HG03342 (cell line): ENCODE measurements around the gene CEP78.
"Not testable (repeated sequence)": the region's sequence is repeated elsewhere in the genome, so short reads cannot be mapped to it uniquely, and the experiment has no call there.

Source experiments
- ATAC-seq: cut with Tn5 transposase; IDR thresholded peaks from one replicate; pipeline ENCODE4 v1.9.1; 2021; ENCODE audit warnings: mild to moderate bottlenecking, moderate library complexity; ENCODE audit not compliant: unreplicated experiment

CEP78 gene, protein sequence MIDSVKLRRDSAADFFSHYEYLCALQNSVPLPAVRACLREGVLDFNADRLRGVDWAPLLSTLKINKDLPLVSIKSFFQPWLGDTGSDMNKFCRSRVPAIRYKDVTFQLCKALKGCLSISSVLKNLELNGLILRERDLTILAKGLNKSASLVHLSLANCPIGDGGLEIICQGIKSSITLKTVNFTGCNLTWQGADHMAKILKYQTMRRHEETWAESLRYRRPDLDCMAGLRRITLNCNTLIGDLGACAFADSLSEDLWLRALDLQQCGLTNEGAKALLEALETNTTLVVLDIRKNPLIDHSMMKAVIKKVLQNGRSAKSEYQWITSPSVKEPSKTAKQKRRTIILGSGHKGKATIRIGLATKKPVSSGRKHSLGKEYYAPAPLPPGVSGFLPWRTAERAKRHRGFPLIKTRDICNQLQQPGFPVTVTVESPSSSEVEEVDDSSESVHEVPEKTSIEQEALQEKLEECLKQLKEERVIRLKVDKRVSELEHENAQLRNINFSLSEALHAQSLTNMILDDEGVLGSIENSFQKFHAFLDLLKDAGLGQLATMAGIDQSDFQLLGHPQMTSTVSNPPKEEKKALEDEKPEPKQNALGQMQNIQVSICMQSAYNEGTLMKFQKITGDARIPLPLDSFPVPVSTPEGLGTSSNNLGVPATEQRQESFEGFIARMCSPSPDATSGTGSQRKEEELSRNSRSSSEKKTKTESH

DNA sequence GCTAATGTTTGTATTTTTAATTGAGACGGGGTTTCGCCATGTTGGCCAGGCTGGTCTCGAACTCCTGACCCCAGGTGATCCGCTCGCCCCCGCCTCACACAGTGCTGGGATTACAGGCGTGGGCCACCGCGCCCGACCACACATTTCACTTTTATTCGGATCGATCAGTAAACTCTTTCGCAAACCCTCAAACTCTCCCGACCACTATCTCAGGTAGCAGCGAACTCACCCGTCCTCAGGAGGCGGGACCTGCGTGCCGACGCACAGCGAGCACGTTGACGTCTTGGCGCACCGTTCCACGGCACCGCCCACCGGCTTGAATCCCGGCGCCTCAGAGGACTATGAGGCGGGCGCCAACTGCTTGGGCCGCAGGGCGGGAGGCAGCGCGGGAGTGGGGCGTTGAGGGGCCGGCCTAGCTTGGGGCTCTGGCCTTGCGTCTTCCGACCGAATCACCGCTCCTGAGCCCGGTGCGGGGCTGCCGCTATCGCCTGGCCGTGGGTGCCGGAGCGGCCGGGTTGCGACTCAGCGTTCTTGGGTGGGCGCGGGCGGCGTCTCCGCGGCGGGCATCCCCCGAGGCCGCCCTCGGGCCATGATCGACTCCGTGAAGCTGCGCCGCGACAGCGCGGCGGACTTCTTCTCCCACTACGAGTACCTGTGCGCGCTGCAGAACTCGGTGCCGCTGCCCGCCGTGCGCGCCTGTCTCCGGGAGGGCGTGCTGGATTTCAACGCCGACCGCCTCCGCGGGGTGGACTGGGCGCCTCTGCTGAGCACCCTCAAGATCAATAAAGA is at the start of gene CEP78:
CEP78 (plus strand) TSS at position 314 of the 789 bp plus-strand sequence; CDS start at position 590, 276 bp downstream.
- peak; percentile 99 for ATAC-seq

DNA sequence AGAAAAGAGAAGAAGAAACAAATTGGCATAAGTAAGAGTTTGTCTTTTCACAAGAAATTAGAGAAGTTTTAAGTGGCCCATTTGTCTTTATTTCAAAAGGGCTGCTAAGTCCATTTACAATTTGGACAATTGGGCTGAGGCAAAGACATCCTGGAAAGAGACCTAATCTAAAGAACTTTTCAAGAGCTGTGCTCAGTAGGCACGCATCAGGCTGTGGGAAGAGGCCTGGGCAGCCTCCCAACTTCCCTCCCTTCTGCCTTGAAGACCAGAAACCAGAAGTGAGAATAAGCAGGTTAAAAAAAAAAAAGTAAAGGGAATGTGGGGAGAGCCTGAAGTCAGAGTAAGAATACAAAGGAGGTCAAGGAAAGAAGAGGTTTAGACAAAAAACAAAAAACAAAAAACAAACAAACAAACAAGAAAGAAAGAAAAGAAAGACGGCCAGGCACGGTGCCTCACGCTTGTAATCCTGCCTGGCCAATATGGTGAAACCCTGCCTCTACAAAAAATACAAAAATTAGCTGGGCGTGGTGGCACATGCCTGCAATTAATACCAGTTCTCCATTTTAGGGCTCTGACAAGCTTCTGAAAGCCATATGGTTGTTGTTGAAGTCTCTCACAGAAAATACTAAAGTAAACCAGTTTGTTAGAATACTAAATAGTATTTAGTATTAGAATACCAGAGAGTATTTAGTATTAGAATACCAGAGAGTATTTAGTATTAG is 48.0 kb upstream of the CEP78 start:
- ATAC-seq: no peak

DNA sequence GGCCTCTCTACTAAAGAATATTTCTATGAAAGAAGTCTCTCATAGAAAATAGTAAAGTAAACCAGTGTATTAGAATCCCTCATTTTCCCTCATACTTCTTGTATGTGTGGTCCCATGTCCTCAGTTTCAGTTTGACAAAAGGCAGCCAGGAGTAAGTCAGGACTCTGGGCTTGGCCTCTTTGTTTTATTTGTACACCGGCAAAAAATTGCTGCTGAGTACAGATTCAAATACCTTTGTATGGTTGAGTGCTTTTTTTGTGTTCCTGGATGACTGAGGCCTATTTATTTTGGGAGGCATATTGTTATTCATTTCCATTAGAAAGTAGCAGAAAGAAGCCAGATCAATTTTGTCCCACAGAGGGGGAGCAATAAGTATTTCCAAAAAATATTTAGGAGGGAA is 47.3 kb upstream of the CEP78 start:
- no peak for ATAC-seq

DNA sequence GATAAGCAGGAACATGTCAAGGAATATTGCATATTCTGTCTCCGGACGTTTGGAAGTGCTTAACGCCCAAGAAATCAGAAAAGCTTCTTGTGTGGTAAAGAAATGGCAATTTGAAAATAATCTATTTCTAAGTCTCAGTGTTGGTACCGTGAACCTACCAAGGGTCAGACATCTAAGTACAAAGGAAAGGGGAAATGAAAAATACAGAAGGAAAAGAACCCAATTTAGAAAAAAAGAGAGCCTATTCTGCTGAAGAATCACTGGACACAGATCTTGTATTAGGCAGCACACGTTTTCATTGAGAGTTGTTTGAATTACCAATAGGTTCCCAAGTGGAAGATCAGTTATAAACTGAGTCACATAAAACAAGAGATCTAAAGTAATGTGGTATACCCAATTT is 46.9 kb upstream of the CEP78 start:
- ATAC-seq: no peak

DNA sequence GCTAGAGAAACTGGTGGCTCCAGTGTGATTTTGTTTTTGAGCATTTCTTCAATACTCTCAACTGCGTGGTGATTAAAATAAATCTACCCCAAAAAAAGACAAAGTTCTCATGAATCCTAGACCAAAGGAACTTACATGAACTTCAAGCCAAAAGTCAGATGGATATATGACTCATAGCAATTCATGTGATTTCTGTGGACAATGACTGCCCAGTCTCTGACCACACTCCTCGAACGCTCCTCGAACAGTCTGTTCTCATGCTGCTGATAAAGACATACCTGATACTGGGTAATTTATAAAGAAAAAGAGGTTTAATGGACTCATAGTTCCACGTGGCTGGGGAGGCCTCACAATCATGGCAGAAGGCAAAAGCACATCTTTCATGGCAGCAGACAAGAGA is 46.4 kb upstream of the CEP78 start:
- ATAC-seq: no peak

DNA sequence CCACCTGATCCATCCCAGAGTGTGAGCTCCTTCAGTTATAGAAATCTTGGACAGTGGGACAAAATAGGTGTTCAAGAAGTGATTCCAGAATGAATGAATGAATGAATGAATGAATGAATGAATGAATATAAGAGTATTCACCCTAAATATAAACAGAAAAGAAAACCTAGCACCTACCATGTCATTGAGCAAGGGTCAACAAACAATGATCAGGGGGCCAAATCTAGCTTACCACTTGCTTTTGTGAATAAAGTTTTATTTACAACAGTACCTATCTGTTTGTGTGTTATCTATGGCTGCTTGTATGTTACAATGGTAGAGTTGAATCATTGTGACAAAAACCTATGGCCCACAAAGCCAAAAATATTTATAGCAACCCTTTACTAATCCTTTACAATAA is 43.9 kb upstream of the CEP78 start:
- ATAC-seq: no peak

DNA sequence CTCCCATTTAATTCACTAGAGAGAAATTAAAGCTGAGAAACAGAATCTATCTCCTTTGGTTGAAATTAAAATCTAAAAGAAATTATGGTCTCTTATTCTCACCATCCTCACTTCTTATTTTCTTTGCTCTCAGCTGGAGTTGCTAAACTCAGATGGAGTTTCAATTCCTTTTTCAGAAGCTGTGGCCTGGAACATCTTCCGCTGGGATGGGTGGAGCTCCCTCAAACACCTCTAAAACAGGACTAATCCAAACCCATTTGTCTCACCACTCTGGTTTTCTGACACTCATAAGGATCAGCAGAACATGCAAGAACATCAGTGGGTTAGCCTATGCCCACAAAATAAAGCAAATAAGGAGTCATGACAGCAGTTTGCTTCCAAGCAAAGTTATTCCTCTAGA is 39.6 kb upstream of the CEP78 start:
- peak; percentile 65 for ATAC-seq

DNA sequence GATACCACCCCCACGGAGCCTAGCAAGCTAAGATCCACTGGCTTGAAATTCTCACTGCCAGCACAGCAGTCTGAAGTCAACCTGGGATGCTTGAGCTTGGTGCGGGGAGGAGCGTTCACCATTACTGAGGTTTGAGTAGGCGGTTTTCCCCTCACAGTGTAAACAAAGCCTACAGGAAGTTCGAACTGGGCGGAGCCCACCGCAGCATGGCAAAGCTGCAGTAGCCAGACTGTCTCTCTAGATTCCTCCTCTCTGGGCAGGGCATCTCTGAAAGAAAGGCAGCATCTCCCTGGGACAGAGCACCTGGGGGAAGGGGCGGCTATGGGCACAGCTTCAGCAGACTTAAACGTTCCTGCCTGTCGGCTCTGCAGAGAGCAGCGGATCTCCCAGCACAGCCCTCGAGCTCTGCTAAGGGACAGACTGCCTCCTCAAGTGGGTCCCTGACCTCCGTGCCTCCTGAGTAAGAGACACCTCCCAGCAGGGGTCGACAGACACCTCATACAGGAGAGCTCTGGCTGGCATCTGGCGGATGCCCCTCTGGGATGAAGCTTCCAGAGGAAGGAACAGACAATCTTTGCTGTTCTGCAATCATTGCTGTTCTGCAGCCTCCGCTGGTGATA is 34.6 kb upstream of the CEP78 start:
- peak; percentile 53 for ATAC-seq

DNA sequence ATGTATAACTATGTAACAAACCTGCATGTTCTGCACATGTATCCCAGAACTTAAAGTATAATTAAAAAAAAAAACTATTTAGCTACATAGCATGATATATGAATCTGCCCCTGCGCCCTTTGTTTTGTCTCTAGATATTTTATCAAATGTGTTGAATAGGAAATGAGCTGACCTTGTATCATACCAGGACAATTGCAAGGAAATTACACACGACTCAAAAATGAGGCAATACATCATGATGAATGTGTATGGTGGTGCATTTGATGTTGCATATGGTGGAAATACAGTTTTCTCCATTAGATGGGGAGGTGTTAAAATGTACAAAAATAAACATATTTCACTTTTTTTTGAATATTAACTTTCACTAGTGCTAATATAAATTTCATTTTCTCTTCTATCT is 28.6 kb upstream of the CEP78 start:
- no peak for ATAC-seq

DNA sequence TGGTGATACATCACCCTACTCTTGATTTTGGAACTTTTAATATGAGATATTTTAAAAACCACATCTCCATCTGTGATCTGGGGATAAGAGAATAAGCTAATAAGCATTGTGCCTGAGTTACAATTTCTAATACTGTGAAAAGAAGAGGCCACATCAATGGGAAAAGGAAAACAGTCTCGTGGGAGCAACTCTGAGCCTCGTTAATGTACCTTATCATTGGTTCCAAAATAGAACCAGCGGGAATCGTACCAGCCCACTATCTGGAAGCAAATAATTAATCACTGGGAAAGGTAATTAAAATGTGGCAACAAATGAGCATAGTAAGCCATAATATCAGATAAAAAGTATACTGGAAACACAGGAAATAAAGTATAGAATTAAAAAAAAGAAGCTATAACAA is 28.0 kb upstream of the CEP78 start:
- no peak for ATAC-seq

DNA sequence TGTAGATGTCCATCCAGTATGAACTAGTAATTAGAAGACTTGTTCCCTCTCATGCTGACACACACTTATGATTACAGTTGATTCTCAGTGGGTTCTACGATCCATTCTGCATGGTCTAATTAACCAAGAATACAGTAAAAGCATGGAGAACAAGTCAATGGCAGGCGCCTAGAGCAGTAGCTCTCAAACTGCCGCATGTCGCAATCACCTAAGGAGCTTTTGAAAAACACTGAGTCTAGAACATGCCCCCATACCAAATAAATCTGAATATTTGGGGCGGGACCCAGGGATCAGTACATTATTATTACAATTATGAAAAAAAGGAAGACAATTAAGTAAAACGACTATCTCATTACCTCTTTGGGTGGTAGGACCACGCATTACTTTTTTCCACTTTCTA is 26.7 kb upstream of the CEP78 start:
- no peak for ATAC-seq

DNA sequence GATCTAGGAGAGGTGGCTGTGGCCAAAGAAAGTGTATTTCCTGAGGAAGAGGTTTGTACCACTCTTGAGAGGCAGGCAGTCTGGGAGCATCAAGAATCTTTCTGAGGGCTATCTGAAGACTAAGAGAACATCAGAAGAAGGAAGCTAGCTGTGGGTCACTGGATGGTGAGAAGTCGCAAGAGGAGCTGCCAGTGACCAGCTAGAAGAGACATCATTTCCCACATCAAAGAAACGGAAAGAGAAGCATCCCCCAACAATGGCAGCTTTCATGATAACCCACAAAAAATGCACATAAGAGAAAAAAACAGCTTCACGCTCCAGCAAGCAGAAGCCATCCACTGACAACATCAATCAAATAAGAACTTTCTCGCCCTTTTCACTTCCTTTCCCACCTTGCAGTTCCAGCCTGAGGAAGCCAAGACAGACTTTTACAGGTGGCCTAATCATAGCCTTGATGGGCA is 25.0 kb upstream of the CEP78 start:
- ATAC-seq: peak; percentile 78

DNA sequence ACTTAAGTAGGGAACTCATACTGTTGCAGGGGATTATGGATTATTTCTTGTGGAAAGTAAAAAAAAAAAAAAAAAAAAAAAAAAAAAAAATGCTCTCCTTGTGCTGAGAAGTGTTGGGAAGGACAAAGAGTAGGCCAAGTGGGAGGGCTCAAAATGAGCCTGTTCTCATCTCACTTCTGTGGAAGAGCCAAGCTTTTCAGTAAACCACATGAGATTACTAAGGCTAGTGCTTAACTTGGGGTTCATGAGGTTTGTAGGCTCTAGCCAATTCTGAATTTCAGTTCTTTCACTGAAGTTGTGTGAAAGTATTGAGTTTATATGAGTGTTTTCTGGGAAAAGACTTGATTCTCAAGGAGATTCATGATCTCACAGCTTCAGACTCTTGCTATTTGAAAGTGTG is 23.0 kb upstream of the CEP78 start:
- ATAC-seq: no peak

DNA sequence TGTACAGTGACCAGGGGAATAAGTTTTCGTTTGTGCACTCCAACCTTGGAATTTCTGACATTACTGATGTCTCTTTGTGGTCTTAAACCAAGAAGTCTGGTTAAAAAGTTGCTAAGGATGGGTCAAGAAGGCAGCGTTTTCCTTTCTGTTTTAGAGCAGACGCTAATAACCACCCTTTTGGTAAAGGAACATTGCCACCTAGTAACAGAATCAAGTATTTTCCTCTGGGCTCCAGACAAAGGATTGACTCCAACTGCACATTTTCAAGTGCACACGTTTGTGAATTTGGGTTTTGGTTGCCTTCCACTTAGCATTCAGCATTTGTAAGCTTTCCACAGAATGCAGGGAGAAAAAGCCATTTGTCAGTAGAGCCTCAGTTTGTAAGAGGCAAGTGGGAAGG is 22.2 kb upstream of the CEP78 start:
- no peak for ATAC-seq

DNA sequence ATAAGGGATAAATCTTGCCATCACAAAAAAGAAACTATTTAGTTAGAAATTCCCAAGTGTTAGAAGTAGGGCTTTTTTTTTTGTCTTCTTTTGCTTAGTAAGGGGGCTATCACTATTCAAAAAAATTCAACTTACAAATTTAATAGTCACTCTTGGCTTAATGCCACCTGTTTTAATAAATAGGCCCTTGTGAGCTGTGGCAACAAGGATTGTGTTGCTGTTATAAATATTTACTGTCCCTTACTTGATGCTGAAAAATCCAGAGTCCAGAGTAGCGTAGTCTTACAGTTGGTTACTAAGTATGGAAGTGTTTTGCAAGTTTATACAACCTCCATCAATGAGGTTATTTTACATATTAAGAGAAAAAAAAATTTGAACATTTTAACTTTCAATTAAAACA is 21.4 kb upstream of the CEP78 start:
- no peak for ATAC-seq

DNA sequence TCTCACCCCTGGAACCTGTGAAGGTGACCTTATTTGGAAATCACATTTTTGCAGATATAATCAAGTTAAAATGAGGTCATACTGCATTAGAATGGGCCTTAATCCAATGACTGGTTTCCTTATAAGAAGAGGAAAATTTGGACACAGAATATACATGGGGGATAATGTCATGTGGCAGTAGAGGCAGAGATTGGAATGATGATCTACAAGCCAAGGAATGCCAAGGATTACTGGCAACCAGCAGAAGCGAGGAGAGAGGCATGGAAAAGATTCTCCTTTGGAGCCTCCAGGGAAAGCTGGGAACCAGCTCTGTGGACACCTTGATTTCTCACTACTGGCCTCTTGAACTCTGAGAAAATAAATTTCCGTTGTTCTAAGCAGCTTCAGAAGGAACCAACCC is 20.2 kb upstream of the CEP78 start:
- no peak for ATAC-seq

DNA sequence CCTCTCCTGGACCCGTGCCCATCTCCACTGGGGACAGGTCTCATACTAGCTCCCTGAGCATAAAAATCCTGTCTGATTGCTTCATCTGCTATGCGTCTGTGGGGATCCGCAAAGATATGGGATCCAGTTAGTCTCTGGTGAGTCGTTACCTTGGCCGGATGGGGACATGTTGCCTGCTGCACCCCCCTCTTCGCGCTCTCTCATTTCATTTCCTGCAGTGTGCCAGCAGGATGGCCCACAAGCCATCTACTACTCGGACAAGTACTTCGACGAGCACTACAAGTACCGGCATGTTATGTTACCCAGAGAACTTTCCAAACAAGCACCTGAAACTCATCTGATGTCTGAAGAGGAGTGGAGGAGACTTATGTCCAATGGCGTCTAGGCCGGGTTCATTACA is 17.0 kb upstream of the CEP78 start:
- no peak for ATAC-seq

DNA sequence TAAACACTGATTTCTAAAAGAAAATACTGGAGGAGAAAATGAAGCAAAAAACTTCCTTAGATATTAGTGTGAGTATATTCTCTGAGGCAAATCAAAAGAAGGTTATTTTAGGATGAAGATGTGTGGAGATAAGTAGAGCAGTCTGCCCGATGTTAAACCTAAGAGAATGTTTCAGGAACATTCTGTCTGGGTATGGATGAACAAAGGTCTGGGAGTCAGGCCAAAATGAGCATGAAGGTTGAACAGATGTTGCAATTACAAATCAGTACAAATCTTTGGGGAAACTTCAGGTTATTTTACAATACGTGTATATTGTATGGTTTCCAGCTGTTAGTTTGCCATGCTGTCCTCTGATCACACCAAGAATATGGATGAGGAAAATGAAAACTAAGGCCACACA is 14.4 kb upstream of the CEP78 start:
- ATAC-seq: no peak

DNA sequence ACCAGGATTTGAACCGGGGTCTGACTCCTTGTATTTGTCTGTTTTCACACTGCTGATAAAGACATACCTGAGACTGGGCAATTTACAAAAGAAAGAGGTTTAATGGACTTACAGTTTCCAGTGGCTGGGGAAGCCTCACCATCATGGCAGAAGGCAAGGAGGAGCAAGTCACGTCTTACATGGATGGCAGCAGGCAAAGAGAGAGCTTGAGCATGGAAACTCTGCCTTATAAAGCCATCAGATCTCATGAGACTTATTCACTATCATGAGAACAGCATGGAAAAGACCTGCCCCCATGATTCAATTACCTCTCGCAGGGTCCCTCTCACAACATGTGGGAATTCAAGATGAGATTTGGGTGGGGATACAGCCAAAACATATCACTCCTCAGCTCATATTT is 14.0 kb upstream of the CEP78 start:
- not testable (repeated sequence) for ATAC-seq

DNA sequence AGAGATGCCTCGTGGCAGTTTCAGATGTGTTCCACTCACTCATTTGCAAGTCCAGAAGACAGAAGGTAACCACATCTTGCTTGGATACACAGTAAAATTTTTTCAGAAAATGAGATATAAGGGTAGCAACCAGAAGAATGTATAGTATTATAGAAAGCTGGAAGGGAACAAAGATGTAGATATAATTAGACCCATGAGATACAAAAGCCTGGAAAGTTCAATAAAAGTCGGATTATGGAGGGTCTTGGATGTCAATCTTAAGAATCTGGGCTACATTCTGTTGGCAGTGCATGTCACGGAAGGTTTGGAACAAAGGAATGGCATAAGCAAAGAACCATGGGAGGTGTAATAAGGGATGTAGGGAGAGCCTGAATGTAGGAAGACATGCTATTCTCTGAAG is 5.1 kb upstream of the CEP78 start:
- ATAC-seq: no peak
